ENCODE results near the gene TRPT1. TPM values are rescaled to one million over a fixed set of nuclear protein-coding genes. Genes with fewer than 3 reads are reported as not detected.

Gene TRPT1
- total and polyA plus RNA-seq, 3 donors from 2014 or later, result 56.5 to 93.7 (median 65.4) TPM

DNA sequence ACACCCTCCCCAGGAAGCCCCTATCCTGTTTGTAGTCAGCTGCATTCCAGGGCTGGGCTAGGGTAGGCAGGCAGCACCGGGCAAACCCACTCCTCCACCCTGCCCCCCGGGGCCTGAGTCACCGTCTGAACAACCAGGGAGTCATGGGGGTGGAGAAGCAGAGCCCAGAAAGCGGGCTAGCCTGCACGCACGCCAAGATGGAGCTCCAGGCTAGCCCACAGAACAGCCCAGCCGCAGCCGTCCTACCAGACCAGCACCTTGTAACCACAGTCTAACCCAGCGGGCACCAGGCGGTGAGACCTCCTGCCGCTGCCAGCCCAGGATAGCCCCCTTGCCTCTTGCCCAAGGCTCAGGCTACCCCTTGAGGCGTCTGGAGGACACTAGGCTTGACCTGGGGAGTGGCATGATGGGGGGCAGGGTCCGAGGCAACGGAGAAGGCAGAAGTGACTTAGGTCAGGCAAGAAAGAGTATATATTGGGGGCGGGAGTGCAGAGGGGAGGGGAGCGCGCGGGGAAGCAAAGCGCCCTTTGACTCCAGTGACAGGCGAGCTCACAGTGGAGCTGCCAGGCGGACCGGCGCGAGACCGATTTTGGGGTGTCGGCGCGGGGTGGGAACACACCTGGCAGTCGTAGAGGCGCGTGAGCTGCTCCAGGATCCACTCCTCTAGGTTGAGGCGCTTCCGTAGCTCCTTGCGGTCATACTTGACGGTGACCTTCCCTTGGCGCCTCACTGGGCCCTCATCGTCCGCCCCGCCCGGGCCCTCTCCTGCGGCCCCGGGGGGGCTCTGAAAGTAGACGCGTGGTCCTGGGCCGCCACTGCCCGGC lies 20.0 kb upstream of the TRPT1 start:
- peak; percentile 50 for DNase-seq
- Histone ChIP-seq H3K36me3 (ENCODE audit: low read depth, missing control alignments) (no peaks in the 10 kb centered on the region), H3K27ac (peak overlapping the region; percentile 24 to 75), H3K9me3 (no peaks in the 10 kb centered on the region), H3K4me1 (peaks cover 45% of the 10 kb centered on the region), H3K27me3 (no peaks in the 10 kb centered on the region), H3K4me3 (peak overlapping the region; percentile 47 to 60)
- 2 to 3% methylated on average over 24 to 46 of the region's 46 CpGs for WGBS, 2 donors
- intact Hi-C loops (cut with DNase I; ENCODE audit: low total_unique reads), result no loop called here
- TF ChIP-seq, protein P1, sequence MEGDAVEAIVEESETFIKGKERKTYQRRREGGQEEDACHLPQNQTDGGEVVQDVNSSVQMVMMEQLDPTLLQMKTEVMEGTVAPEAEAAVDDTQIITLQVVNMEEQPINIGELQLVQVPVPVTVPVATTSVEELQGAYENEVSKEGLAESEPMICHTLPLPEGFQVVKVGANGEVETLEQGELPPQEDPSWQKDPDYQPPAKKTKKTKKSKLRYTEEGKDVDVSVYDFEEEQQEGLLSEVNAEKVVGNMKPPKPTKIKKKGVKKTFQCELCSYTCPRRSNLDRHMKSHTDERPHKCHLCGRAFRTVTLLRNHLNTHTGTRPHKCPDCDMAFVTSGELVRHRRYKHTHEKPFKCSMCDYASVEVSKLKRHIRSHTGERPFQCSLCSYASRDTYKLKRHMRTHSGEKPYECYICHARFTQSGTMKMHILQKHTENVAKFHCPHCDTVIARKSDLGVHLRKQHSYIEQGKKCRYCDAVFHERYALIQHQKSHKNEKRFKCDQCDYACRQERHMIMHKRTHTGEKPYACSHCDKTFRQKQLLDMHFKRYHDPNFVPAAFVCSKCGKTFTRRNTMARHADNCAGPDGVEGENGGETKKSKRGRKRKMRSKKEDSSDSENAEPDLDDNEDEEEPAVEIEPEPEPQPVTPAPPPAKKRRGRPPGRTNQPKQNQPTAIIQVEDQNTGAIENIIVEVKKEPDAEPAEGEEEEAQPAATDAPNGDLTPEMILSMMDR (IDR thresholded peaks at IDR 0.05), result no peak
- TF ChIP-seq POLR2A (IDR thresholded peaks at IDR 0.05), result no peak

DNA sequence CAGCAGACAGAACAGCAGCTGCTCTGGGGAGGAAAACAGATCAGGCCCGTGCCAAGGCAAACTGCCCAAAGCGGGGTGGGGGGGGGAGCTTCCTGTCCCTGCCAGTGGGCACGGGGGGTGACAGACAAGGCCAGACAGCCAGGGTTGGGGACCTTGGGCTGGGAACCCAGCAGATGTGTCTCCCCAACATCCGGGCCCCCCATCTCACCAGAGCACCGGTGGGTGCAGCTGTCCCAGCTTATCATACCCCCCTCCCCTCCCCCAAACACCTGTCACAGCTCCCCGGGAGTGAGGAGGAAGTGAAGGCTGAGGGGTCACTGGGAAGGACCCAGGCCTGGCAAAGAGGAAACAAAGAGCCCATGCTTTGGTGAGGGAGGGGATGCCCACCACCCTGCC lies 19.4 kb upstream of the TRPT1 start:
- H3K4me1 ChIP-seq, result peaks cover 41% of the 10 kb centered on the region
- intact Hi-C loops (cut with DNase I; ENCODE audit: low total_unique reads), result no loop called here
- no peaks in the 10 kb centered on the region for H3K9me3 ChIP-seq
- H3K36me3 ChIP-seq (ENCODE audit: low read depth, missing control alignments), result no peaks in the 10 kb centered on the region
- no peaks in the 10 kb centered on the region for H3K27me3 ChIP-seq
- H3K27ac ChIP-seq, result peak overlapping the region; percentile 24 to 75
- DNase-seq, result no peak
- H3K4me3 ChIP-seq, result peak overlapping the region; percentile 47 to 60
- TF ChIP-seq, protein P1 (IDR thresholded peaks at IDR 0.05), result no peak
- TF ChIP-seq POLR2A (IDR thresholded peaks at IDR 0.05), result no peak
- WGBS, 2 donors, result 5 to 28% methylated on average over 3 to 6 of the region's 6 CpGs

DNA sequence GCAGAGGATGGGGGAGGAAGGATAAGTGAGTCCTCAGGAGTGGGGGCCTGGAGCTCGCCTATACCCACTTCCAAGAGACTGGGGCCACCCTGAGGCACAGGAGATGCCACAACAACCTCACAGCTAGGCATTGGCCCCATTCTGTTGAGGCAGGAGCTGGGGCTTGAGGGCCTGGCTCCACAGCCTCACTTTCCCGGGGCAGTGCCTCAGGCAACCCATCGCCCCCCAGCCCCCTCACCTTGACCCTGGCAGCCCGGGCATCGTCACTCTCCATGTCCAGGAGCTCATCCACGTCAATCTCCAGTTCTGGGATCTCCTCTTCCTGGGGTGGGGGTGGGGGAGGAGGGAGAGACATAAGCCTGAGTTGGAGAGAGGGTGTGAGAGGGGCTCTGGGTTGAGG lies 19.0 kb upstream of the TRPT1 start:
- Histone ChIP-seq H3K36me3 (ENCODE audit: low read depth, missing control alignments) (no peaks in the 10 kb centered on the region), H3K4me3 (no peak overlapping the region), H3K4me1 (peaks cover 42% of the 10 kb centered on the region), H3K9me3 (no peaks in the 10 kb centered on the region), H3K27ac (peak overlapping the region in 1 of 2 donors; percentile 75), H3K27me3 (no peaks in the 10 kb centered on the region)
- no peak for DNase-seq
- 42% methylated on average over 6 of the region's 6 CpGs; no CpG with 5 or more reads in 1 of the 2 donors for WGBS, 2 donors
- no peak for TF ChIP-seq POLR2A (IDR thresholded peaks at IDR 0.05)
- TF ChIP-seq, protein P1 (IDR thresholded peaks at IDR 0.05), result no peak
- intact Hi-C loops (cut with DNase I; ENCODE audit: low total_unique reads), result no loop called here

DNA sequence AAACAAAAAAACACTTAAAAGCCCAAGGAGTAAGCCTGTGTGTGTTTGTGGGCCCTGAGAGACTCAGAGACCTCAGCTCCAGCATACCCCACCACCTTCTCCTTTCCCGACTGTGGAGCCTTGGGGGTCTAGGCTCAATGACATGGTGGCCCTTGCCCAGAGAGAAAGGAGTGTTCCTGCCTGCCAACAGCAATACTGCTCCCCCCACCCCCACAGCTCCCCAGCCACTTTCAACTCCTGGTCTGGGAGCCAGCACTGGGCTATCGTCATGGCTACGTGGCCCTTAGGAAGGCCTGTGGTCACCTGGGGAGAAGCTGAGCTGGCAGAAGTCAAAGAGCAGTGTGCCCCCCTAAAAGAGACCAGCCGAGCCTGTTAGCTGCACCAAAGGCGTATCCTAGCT lies 18.1 kb upstream of the TRPT1 start:
- Histone ChIP-seq H3K4me3 (no peak overlapping the region), H3K27me3 (no peaks in the 10 kb centered on the region), H3K9me3 (no peaks in the 10 kb centered on the region), H3K27ac (no peak overlapping the region), H3K4me1 (peaks cover 43% of the 10 kb centered on the region), H3K36me3 (ENCODE audit: low read depth, missing control alignments) (no peaks in the 10 kb centered on the region)
- intact Hi-C loops (cut with DNase I; ENCODE audit: low total_unique reads), result no loop called here
- TF ChIP-seq, protein P1 (IDR thresholded peaks at IDR 0.05), result no peak
- no peak for TF ChIP-seq POLR2A (IDR thresholded peaks at IDR 0.05)
- 65 to 74% methylated on average over 3 to 5 of the region's 5 CpGs for WGBS, 2 donors
- no peak for DNase-seq

Data from testis (tissue), 3 donors.